AG08395 (cell line): ENCODE measurements around the gene ANXA11.
"Not testable (repeated sequence)": the region's sequence is repeated elsewhere in the genome, so short reads cannot be mapped to it uniquely, and the experiment has no call there.

Experiments
- DNase-seq: peaks from one replicate; pipeline ENCODE4 v3.0.0; 2012; ENCODE audit warnings: mixed read lengths, low spot score

The ANXA11 gene

GRCh38 chr10:80207768-80208370, 2.5 kb upstream of the ANXA11 start:
- DNase-seq = no peak

GRCh38 chr10:80206277-80206655, 929 bp upstream of the ANXA11 start:
- no peak for DNase-seq

GRCh38 chr10:80204677-80205476, 460 bp downstream of the ANXA11 start:
- DNase-seq = no peak

GRCh38 chr10:80203835-80204676, 1.3 kb downstream of the ANXA11 start:
- no peak for DNase-seq

- DNase-seq = peak; percentile 85
Measured at GRCh38 chr10:80202934-80203834, 2.2 kb downstream of the ANXA11 start.

- not testable (repeated sequence) for DNase-seq
Measured at GRCh38 chr10:80202530-80202929, 2.8 kb downstream of the ANXA11 start.

- no peak for DNase-seq
Measured at GRCh38 chr10:80201608-80202141, 3.7 kb downstream of the ANXA11 start.

GRCh38 chr10:80200687-80201086, 4.7 kb downstream of the ANXA11 start:
- DNase-seq = no peak

GRCh38 chr10:80200259-80200658, 5.1 kb downstream of the ANXA11 start:
- DNase-seq = no peak

- DNase-seq = peak; percentile 82
Measured at GRCh38 chr10:80199828-80200227, 5.5 kb downstream of the ANXA11 start.

GRCh38 chr10:80197972-80198916, 7.1 kb downstream of the ANXA11 start:
- no peak for DNase-seq

- no peak for DNase-seq
Measured at GRCh38 chr10:80196950-80197315, 8.4 kb downstream of the ANXA11 start.

GRCh38 chr10:80196270-80196949, 8.9 kb downstream of the ANXA11 start:
- DNase-seq = no peak

- DNase-seq = no peak
Measured at GRCh38 chr10:80195046-80195574, 10.2 kb downstream of the ANXA11 start.

- no peak for DNase-seq
Measured at GRCh38 chr10:80194373-80195045, 10.8 kb downstream of the ANXA11 start.

GRCh38 chr10:80192553-80192952, 12.8 kb downstream of the ANXA11 start:
- no peak for DNase-seq

GRCh38 chr10:80191589-80192270, 13.6 kb downstream of the ANXA11 start:
- DNase-seq = no peak

- DNase-seq = no peak
Measured at GRCh38 chr10:80188713-80189112, 16.6 kb downstream of the ANXA11 start.
